K562 (cell line): ENCODE results near the gene HDAC10. TPM values are rescaled to one million over a fixed set of nuclear protein-coding genes. Genes with fewer than 3 reads are reported as not detected.

Experiments used
- CAMTA2 ChIP-seq: fragments of 250-450 bp; sonication (Bioruptor Pico); conservative IDR thresholded peaks from 2 replicates; pipeline ENCODE4 v1.5.1; 2022
- CBX1 ChIP-seq: sonication (generic); IDR thresholded peaks from 2 replicates; pipeline ENCODE4 v1.6.1; 2016; ENCODE audit warnings: antibody characterized with exemption, low read depth, mild to moderate bottlenecking
- CBX2 ChIP-seq: fragments of 200-600 bp; sonication (generic); IDR thresholded peaks from one replicate; pipeline ENCODE4 v1.6.1; 2012; ENCODE audit warnings: mild to moderate bottlenecking, low read length, inconsistent platforms; ENCODE audit not compliant: insufficient read depth, poor library complexity, severe bottlenecking
- CEBPZ ChIP-seq: fragments of 150-350 bp; IDR thresholded peaks from 2 replicates; pipeline ENCODE4 v1.6.1; 2014; ENCODE audit warnings: low read depth, mild to moderate bottlenecking, low read length, borderline replicate concordance
- ETV5 ChIP-seq: sonication (generic); formaldehyde crosslinking; IDR thresholded peaks from 2 replicates; pipeline ENCODE4 v1.4.0; 2020; ENCODE audit warnings: low read depth, mild to moderate bottlenecking, missing genetic modification reagents
- HBP1 ChIP-seq: fragments of 450-650 bp; formaldehyde crosslinking; IDR thresholded peaks from 2 replicates; pipeline ENCODE4 v1.4.0; 2022; ENCODE audit warnings: missing genetic modification characterization
- HMG20A ChIP-seq: fragments of 450-650 bp; formaldehyde crosslinking; conservative IDR thresholded peaks from 2 replicates; pipeline ENCODE4 v1.4.0; 2020; ENCODE audit warnings: mild to moderate bottlenecking, mixed read lengths
- IRF1 ChIP-seq: sonication (generic); formaldehyde crosslinking; IDR thresholded peaks from 2 replicates; pipeline ENCODE4 v1.8.0; 2022; ENCODE audit warnings: missing genetic modification reagents, mild to moderate bottlenecking, borderline replicate concordance
- MTA2 ChIP-seq: fragments of 450-650 bp; IDR thresholded peaks from 2 replicates; pipeline ENCODE4 v1.6.1; 2016; ENCODE audit warnings: low read depth
- THAP12 ChIP-seq: fragments of 250-450 bp; sonication (Bioruptor Pico); IDR thresholded peaks from 2 replicates; pipeline ENCODE4 v1.9.0; 2021; ENCODE audit warnings: mild to moderate bottlenecking, inconsistent platforms
- YBX1 ChIP-seq: fragments of 450-650 bp; IDR thresholded peaks from 2 replicates; pipeline ENCODE4 v1.7.1; 2016; ENCODE audit warnings: mild to moderate bottlenecking
- ZBTB33 ChIP-seq: sonication (generic); formaldehyde crosslinking; IDR thresholded peaks from 2 replicates; pipeline ENCODE4 v1.8.1; 2023; ENCODE audit warnings: mild to moderate bottlenecking, missing genetic modification reagents
- ZEB2 ChIP-seq: fragments of 450-650 bp; IDR thresholded peaks from 2 replicates; pipeline ENCODE4 v1.6.1; 2016
- ZNF639 ChIP-seq, 2 experiments: fragments of 200-800 bp in 1 of 2; sonication (Bioruptor generic) in 1 of 2; sonication (generic) in 1 of 2; formaldehyde crosslinking in 1 of 2; IDR thresholded peaks in 1 of 2; conservative IDR thresholded peaks in 1 of 2; 2 replicates each; pipeline versions ENCODE4 v1.5.0 to v1.6.1; 2016 to 2020; ENCODE audit warnings: missing compliant biosample characterization in 1 of 2, missing genetic modification characterization in 1 of 2, missing genetic modification reagents in 1 of 2
- ZNF780A ChIP-seq: fragments of 250-450 bp; sonication (Bioruptor Pico); IDR thresholded peaks from 2 replicates; pipeline ENCODE4 v1.5.0; 2021; ENCODE audit warnings: mild to moderate bottlenecking
- polyA plus RNA-seq, 8 experiments: library from polyadenylated mRNA; depleted of rRNA in 4 of 8; stranded (reverse) in 5 of 8; unstranded in 3 of 8; fragments of >200 nt; fragmentation: Nextera tagmentation in 2 of 8; fragmentation: Illumina TruSeq in 1 of 8; extraction: Ambion mirVana in 2 of 8; extraction: Trizol in 1 of 8; gene quantifications; 2 replicates each; pipeline versions ENCODE4 v1.2.1 to v1.2.3, GENCODE V29; 2011 to 2014; ENCODE audit warnings: inconsistent platforms in 1 of 8, missing spikeins in 1 of 8
- total RNA-seq, 7 experiments: library from RNA; depleted of rRNA in 6 of 7; stranded (reverse); fragments of >200 nt in 6 of 7; fragmentation: Illumina TruSeq in 2 of 7; extraction: Trizol in 2 of 7; gene quantifications; 2 replicates each; pipeline versions ENCODE4 v1.2.1 to v1.2.3, GENCODE V29; 2011 to 2021; ENCODE audit warnings: low replicate concordance in 1 of 7

The HDAC10 gene
- total and polyA plus RNA-seq, 9 of the 15 experiments (the other 6 are each of a cell fraction or from before 2014, with no cell fraction given), result 0.10 to 44.2 (median 6.5) TPM

GRCh38 chr22:50218996-50219727 is 31.9 kb downstream of the HDAC10 start (continued):
- no peak for TF ChIP-seq CEBPZ
- no peak for TF ChIP-seq THAP12 (CRISPR knock-in tag)
- TF ChIP-seq CBX2, result no peak
- TF ChIP-seq HMG20A (CRISPR knock-in tag), result no peak
- TF ChIP-seq CAMTA2 (CRISPR knock-in tag), result no peak
- no peak for TF ChIP-seq ZEB2
- TF ChIP-seq ZNF639 (CRISPR knock-in tag; conservative IDR thresholded peaks at IDR 0.05 in 1 of 2, IDR thresholded peaks at IDR 0.05 in 1 of 2), result no peak
- no peak for TF ChIP-seq CBX1
- no peak for TF ChIP-seq IRF1 (CRISPR knock-in tag)
- TF ChIP-seq HBP1, result no peak
- TF ChIP-seq YBX1, result no peak
- TF ChIP-seq ZBTB33 (CRISPR knock-in tag), result peak; percentile 50
- no peak for TF ChIP-seq ETV5
- no peak for TF ChIP-seq ZNF780A
- TF ChIP-seq MTA2, result no peak
